HG03378 (cell line): ENCODE results near the gene TBXAS1.

ENCODE experiments used
- ATAC-seq: cut with Tn5 transposase; IDR thresholded peaks from one replicate; pipeline ENCODE4 v1.9.1; 2021; ENCODE audit warnings: mild to moderate bottlenecking, moderate library complexity; ENCODE audit not compliant: unreplicated experiment

The TBXAS1 gene

GRCh38 chr7:139941866-139942265, 112.8 kb downstream of the TBXAS1 start:
- ATAC-seq, result no peak

DNA sequence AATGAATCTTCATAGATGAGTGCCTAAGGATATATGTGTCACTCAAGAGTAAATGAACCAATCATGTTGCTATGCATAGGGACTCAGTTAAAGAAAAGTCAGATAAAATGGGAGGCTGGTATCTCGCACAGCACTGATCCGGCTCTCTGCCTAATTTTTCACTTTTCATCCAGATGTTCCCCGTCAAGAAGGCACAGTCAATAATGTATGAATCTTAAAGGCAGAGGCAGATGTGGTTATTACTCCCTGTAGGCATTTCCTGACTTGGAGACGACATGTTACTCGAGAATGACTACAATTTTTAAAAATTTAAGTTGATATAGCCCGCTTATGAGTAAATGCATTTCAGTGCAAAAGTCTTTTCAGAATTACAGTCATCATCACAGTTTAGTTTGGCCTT, 113.6 kb downstream of the TBXAS1 start:
- no peak for ATAC-seq

- ATAC-seq, result no peak
Observed at GRCh38 chr7:139943401-139943800, 114.3 kb downstream of the TBXAS1 start.

- no peak for ATAC-seq
Observed at GRCh38 chr7:139944248-139944647, 115.2 kb downstream of the TBXAS1 start.

GRCh38 chr7:139946533-139946932, 117.5 kb downstream of the TBXAS1 start:
- ATAC-seq, result no peak

DNA sequence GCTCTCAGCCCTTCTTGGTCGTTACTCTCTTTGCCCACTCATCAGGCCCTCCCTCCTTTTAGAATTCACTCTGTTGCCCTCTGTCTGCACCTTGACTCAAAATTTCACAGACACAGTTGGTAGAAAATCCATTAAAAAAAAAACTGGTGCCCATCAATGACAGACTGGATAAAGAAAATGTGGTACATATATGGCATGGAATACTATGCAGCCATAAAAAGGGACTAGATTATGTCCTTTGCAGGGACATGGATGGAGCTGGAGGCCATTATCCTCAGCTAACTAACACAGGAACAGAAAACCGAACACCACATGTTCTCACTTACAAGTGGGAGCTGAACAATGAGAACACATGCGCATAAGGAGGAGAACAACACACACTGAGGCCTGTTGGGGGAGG, 118.0 kb downstream of the TBXAS1 start:
- ATAC-seq, result no peak

- ATAC-seq, result no peak
Observed at GRCh38 chr7:139948167-139948566, 119.1 kb downstream of the TBXAS1 start.

DNA sequence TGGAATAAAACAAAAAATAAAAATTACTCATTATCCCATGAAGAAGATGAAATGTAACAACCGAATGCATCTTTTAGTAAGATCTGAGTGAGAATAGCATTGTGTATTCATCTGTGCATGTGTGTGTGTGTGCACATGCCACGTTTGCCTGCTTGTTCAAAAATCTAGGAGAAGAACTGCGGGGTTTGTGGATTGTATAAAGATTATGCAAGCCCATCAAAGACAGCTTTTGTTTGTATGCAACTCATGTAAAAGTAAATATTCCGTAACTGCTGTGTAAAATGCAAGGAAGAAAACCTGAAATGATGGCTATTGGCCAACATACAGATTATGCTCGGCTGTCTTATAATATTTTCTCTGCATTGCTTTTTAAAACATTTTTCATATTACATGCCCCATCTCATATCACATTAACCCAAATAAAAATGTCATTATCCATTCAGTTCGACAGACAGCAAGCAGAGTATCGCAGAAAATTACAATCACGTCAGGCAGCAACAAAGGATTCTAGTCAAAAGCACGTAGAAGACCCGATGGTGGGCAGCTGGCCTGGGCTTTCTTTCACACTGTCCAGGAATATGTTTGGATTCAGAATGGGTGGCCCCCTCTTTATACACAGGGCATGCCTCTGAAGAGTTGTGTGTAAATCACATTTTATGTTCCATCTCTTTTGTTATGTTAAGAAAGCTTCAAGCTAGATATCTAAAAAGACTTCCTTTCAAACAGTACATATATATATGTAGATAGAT, 119.7 kb downstream of the TBXAS1 start:
- no peak for ATAC-seq

- no peak for ATAC-seq
Observed at GRCh38 chr7:139949629-139950028, 120.6 kb downstream of the TBXAS1 start.

DNA sequence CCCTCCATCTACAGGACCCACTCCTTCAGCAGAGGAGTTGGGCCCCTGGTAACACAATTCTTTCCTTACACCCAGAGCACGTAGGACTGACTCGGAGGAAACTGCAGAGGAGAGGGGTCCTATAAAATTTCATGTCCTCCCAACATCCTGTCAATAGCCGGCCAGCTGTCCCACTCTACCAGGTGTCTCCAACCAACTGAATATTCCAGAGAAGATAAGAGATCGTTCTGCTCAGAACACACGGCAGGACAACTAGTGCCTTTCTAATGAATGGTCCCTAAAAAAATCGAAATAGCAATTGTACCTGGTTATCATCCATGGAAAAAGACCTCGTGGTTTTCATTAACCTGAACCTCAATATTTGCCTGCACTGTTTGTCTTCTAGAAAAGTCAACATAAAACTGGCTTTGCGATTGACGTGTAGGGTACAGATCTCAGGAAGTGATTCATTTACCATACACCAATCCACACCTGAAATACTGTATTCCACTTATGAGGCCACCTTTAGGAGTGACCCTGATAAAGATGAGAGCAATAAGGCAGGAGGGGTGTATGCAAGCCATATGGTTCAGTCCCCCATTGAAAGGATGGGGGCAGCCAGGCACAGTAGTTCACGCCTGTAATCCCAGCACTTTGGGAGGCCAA, 121.9 kb downstream of the TBXAS1 start:
- ATAC-seq, result no peak

- no peak for ATAC-seq
Observed at GRCh38 chr7:139953229-139953628, 124.2 kb downstream of the TBXAS1 start.

DNA sequence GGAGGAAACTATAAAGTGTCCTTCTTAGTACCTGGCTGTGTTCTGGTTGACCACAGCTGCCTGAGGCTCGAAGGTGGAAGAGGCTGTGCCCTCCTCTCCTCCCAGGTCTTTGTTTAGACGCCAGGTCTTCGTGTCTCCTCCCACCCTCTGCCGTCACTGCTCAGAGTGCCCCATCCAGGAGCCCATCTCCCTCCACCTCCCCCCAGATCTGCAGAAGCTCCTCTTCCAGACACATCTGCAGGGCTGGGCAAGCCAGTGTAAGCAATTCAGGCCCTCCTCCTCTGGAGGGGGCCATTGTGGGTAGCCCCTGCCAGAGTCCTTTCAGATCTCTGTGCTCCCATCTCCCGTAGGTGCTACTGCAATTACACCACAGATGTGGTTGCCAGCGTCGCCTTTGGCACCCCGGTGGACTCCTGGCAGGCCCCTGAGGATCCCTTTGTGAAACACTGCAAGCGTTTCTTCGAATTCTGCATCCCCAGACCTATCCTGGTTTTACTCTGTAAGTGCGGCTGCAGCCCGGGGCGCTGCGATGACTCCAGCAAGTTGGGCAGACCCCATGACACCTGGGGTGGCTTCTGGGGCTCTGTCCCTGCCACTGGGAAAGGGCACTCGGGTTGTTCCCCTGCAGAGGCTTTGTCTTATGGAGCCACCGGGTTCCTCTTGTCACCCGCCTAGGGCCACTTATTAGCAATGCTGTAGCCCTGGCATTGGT, 126.2 kb downstream of the TBXAS1 start:
- ATAC-seq, result no peak

DNA sequence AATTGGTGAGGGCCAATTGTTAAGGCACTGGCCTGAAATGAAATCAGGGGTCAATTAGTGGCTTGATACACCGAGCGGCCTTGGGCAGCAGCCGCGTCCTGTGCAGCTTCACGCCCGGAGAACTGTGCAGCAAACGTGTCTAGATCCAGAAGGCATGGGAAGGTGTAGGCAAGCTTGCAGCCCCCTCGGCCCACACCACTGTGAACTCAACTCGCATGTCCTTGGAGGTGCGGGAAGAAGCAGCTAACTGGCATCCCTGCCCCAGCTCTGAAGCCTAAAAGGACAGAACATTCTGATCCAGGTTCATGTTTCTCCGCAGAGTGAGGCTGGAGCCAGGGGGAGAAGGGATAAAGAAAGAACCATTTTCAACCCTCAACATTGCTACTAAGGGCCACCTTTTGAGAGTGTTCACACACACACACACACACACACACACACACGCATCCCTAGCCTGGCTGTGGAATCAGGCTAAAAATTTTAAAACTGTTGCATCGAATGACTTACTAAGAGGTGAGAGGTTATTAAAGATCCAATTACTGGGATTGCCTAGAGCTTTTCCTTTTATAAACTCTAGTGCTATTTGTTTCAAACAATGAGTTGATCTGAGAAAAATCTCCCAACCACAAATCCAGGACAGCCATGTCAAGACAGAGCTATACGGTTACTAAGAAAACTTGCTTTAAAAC, 129.7 kb downstream of the TBXAS1 start:
- no peak for ATAC-seq

GRCh38 chr7:139959285-139959628, 130.2 kb downstream of the TBXAS1 start:
- ATAC-seq, result no peak

GRCh38 chr7:139959718-139960117, 130.7 kb downstream of the TBXAS1 start:
- ATAC-seq, result no peak

DNA sequence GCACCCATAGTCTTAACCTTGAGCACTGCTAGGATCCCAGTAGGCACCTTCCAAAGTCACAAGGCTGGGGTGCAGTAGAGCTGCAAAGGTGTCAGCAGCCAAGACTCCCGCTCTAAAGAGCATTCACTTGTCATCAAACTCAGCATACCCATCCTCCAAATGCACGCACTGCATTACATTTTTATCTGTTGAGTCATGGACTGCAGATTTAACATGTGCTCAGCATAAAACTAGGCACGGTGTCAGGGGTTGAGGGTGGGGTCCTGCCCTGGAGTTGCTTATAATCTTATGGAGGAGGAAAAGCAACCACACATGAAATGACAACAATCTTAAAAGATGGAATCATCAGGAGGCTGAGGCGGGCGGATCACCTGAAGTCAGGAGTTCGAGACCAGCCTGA, 131.1 kb downstream of the TBXAS1 start:
- no peak for ATAC-seq

DNA sequence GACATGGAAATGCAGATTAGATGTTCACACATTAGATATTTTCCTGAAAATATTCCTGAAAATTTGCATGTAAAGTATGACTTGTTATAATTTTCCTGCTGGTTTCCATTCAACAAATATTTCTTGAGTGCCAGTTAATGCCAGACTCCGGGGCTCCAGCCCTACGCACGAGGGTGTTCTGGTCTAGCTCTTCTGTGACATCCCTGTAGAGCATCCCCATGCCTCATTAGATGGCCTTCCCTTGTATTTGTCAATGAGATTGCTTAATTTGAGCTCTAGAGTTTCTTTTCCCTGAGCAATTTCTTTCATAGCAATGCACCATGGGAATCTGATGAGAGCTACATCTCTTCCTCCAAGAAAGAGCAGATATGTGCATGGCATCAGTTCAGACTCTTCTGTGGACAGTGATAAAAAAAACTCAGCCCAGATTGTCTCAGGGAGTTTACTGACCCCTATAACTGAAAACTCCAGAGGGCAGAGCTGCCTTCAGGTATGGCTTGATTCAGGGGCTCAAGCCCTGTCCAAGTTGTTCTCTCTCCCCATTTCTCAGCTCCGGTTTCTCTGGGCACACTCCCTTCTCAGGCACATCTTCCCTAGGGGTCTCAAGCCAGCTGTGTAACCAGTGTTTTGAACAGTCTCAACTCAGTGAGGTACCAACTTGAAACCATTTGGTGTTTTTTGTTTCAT, 137.0 kb downstream of the TBXAS1 start:
- no peak for ATAC-seq

DNA sequence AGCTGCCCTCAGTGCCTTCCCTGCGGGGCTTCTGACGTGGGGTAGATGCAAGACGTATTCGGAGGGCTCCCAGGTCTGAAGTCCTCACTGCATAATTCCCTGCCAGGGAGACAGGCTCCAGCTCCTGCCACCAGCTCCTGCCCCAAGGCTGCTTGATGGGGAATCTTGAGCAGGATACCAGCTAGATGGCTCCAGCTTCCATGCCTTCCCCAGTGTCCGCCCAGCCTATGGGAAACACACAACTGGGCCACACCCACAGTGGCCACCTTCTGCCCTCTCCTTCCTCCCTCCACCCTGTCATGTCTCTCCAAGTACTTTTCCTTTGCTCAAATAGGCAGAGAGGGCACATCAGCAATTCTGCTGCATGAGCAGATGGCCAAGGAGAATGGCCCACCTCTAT, 137.9 kb downstream of the TBXAS1 start:
- no peak for ATAC-seq

GRCh38 chr7:139968931-139969330, 139.9 kb downstream of the TBXAS1 start:
- ATAC-seq, result no peak

DNA sequence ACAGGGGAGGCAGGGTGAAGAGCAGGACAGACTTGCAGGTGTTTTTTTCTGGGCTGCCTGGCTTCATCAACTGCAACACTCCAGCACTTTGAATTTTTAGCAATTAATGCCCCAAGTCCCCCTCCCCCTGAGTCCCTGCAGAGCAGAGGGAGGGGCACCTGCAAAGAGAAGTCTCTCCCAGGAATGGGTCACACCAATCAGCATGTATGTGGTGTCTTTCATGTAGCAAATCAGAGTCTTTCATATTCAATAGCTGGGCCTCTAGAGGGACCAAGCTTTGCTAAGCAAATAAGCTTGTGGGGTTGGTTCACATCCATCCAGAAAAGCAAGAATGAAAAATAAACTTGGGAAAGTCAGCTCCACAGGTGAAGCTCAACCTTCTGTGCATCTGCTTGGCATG, 143.0 kb downstream of the TBXAS1 start:
- no peak for ATAC-seq
